HG03064 (cell line): Measurements from ENCODE around the gene BANP.
"Not testable (repeated sequence)": the region's sequence is repeated elsewhere in the genome, so short reads cannot be mapped to it uniquely, and the experiment has no call there.

Experiments
- ATAC-seq: cut with Tn5 transposase; IDR thresholded peaks from one replicate; pipeline ENCODE4 v1.9.1; 2021; ENCODE audit warnings: low read depth; ENCODE audit not compliant: unreplicated experiment

BANP gene

GRCh38 chr16:88013766-88014251 is 62.6 kb downstream of the BANP start:
- no peak for ATAC-seq

GRCh38 chr16:88014252-88014781 is 63.1 kb downstream of the BANP start:
- no peak for ATAC-seq

- no peak for ATAC-seq
Measured at GRCh38 chr16:88014954-88015805, 63.9 kb downstream of the BANP start.

GRCh38 chr16:88015806-88016140 is 64.5 kb downstream of the BANP start:
- ATAC-seq = no peak

- not testable (repeated sequence) for ATAC-seq
Measured at GRCh38 chr16:88016386-88016785, 65.2 kb downstream of the BANP start.

GRCh38 chr16:88016964-88017363 is 65.7 kb downstream of the BANP start:
- no peak for ATAC-seq

- ATAC-seq = no peak
Measured at GRCh38 chr16:88017587-88018101, 66.4 kb downstream of the BANP start.

- ATAC-seq = not testable (repeated sequence)
Measured at GRCh38 chr16:88018382-88018781, 67.1 kb downstream of the BANP start.

GRCh38 chr16:88019041-88019820 is 68.0 kb downstream of the BANP start:
- not testable (repeated sequence) for ATAC-seq

GRCh38 chr16:88019821-88020515 is 68.7 kb downstream of the BANP start:
- no peak for ATAC-seq

- ATAC-seq = no peak
Measured at GRCh38 chr16:88020516-88020885, 69.3 kb downstream of the BANP start.

GRCh38 chr16:88021041-88021970 is 70.1 kb downstream of the BANP start:
- ATAC-seq = not testable (repeated sequence)

- no peak for ATAC-seq
Measured at GRCh38 chr16:88022076-88023042, 71.1 kb downstream of the BANP start.

- no peak for ATAC-seq
Measured at GRCh38 chr16:88023366-88023765, 72.1 kb downstream of the BANP start.

GRCh38 chr16:88023786-88024185 is 72.6 kb downstream of the BANP start:
- ATAC-seq = no peak

- ATAC-seq = not testable (repeated sequence)
Measured at GRCh38 chr16:88024491-88025085, 73.4 kb downstream of the BANP start.

GRCh38 chr16:88025086-88025492 is 73.9 kb downstream of the BANP start:
- ATAC-seq = not testable (repeated sequence)
